Keratinocyte (primary cell): ENCODE measurements around the gene SH3D19.

ENCODE experiments used
- EZH2 ChIP-seq: IDR thresholded peaks from one replicate; pipeline ENCODE4 v1.6.1; 2012; ENCODE audit warnings: inconsistent platforms, mild to moderate bottlenecking, low read length, moderate library complexity
- TF ChIP-seq, protein P1 (sequence below), 3 experiments: IDR thresholded peaks in 1 of 3; conservative IDR thresholded peaks in 1 of 3; optimal IDR thresholded peaks in 1 of 3; 2 replicates in 2 of 3; 3 replicates in 1 of 3; pipeline versions ENCODE3 to v1.5.1; 2011; ENCODE audit warnings: low read length in 3 of 3, mild to moderate bottlenecking in 3 of 3, moderate library complexity in 2 of 3, control low read depth in 1 of 3, inconsistent platforms in 1 of 3; ENCODE audit not compliant: insufficient read depth in 2 of 3; ENCODE audit errors: extremely low read depth in 1 of 3

DNA sequence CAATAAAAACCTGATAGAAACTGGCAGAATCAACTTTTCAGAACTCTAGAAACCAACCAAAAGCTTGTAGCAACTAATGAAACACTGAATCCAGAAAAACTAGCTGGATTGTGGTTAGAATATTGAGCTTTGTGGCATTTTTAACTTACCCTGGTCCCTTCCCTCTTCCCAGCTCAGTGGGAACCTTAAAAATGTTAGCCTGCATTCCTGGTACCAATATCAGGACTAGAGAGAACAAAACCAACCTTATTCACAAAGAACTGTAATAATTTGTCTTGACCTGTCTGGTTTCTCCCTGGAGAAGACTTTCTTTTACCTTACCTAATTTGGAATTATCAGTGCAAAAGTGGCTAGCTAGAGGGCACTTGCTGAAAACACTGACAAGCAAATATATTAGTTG is 21.2 kb downstream of the SH3D19 start:
- TF ChIP-seq, protein P1, sequence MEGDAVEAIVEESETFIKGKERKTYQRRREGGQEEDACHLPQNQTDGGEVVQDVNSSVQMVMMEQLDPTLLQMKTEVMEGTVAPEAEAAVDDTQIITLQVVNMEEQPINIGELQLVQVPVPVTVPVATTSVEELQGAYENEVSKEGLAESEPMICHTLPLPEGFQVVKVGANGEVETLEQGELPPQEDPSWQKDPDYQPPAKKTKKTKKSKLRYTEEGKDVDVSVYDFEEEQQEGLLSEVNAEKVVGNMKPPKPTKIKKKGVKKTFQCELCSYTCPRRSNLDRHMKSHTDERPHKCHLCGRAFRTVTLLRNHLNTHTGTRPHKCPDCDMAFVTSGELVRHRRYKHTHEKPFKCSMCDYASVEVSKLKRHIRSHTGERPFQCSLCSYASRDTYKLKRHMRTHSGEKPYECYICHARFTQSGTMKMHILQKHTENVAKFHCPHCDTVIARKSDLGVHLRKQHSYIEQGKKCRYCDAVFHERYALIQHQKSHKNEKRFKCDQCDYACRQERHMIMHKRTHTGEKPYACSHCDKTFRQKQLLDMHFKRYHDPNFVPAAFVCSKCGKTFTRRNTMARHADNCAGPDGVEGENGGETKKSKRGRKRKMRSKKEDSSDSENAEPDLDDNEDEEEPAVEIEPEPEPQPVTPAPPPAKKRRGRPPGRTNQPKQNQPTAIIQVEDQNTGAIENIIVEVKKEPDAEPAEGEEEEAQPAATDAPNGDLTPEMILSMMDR (optimal IDR thresholded peaks at IDR 0.05 in 1 of 3, IDR thresholded peaks at IDR 0.05 in 1 of 3, conservative IDR thresholded peaks at IDR 0.05 in 1 of 3; ENCODE audit: extremely low read depth in 1 of 3, insufficient read depth in 2 of 3, low read length in 3 of 3), result no peak
- no peak for TF ChIP-seq EZH2
